HS-5 (cell line): ENCODE data around the gene BRD4.

Source experiments
- DNase-seq: peaks from one replicate; pipeline ENCODE4 v3.0.0-alpha.2; 2012; ENCODE audit warnings: low read depth

Gene BRD4

GRCh38 chr19:15289673-15290072 lies 42.7 kb downstream of the BRD4 start:
- DNase-seq: no peak

DNA sequence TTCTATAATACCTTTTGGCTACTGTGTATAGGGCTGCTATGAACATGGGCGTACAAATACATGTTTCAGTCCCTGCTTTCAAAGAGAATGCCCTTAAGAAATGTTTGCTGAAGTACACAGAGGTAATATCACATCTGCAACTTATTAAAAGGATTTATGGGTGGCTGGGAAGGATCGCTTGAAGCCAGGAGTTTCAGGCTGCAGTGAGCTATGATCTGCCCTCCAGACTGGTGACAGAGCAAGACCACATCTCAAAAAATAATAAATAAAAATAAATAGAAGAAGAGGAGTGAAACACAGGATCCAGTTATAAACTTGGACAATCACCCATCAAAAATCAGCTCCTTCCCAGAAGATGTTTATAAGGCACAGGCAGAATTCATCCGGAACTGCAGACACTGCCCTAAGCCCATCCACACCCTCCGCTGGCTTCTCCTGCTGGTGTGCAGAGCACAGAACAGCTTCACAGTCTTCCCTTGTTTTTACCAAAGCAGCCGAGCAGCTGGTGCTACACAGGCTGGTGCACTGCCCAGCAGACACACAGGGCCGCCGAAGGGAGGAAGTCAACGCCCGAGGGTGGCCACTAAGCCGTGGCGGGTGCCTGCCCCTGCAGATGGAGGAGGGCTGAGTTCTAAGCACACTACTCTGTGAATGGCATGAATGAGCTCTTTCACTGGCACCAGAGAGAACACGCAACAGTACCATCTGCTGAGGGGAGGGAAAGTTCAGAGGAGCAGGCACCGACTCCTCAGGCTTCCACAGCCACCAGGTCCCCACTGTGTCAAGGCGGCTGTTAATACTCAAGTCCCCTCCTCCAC lies 44.0 kb downstream of the BRD4 start:
- no peak for DNase-seq

- DNase-seq: no peak
These were observed 44.8 kb downstream of the BRD4 start for GRCh38 chr19:15287496-15287895.

DNA sequence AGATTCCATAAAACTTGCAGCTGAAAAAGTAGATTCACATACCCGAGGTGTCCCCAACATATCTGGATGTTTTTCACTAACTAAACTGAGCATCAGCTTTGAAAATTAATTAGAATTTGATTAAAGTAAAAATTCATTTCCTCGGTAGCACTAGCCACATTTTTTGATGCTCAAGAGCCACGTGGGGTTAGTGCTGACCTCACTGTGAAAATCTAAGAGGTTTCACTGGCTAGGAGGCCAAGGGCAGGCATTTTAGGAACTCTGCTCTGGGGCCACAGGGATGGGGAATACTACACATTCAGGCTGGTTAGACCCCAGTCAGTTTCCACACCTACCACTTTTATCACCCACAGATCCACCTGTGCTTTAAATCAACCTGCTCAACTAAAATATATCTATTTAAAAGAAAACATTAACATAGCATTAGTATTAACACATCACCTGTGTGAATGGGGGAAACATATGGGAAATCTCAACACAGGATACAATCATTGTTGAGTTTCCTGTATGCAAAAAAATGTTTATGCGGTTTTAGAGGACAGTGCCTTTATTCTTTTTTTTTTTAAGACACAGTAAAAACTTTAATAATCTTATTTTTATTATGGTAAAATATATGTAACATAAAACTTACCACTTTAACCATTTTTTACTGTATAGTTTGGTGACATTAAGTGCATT lies 45.5 kb downstream of the BRD4 start:
- no peak for DNase-seq

- DNase-seq: no peak
These were observed 46.3 kb downstream of the BRD4 start for GRCh38 chr19:15285896-15286591.

GRCh38 chr19:15284896-15285295 lies 47.4 kb downstream of the BRD4 start:
- DNase-seq: no peak

DNA sequence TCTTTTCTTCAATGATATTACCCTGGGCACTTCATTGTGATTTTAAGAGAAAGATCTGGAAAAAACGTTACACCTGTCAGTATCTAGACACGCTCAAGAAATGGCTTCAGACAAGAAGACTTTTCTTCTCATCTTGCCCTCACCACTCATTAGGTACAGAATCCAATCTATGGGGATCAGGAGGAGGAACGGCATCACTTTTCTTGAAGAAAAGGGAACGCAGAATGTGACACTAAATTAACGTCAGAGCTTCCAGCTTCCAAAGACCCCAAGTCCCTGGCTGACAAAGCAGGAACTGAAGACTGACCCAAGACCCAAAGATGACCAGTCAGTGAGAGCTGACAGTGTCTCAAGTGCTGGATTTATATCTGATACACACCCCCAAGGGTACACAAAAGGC lies 48.2 kb downstream of the BRD4 start:
- DNase-seq: no peak

GRCh38 chr19:15283141-15283883 lies 49.0 kb downstream of the BRD4 start:
- DNase-seq: no peak

- DNase-seq: no peak
These were observed 50.0 kb downstream of the BRD4 start for GRCh38 chr19:15282311-15282705.

- peak; percentile 64 for DNase-seq
These were observed 51.2 kb downstream of the BRD4 start for GRCh38 chr19:15280915-15281683.

DNA sequence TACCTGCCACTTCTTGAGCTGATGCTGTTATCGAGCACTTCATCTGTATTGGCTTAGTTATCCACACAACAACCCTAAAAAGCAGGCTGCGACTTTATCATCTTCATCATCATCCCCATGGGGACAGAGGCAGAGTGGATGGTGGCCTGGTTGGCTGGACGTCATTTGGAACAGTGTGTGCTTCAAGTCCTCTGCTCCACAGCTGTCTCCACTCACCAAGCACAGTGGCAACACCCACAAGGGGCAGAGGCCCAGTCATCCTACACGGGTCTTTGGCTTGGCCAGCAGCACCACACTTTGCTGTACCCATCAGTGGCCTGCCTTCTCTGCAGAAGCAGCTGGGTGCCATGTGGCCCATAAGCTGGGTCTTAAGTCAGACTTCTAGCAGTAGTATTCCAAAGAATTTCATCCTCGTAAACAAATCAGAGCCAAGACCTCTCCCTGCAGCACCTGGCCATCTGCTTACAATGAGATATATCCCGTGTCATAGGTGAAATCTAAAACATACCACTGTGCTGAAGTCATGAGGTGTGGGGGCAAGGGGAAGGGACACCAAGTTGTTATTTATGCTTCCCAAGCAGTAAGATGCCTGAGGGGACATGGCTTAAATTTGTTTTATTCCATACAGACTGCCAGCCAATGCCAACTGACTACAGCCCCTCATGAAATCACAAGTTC lies 52.2 kb downstream of the BRD4 start:
- DNase-seq: no peak

GRCh38 chr19:15279326-15279904 lies 52.9 kb downstream of the BRD4 start:
- DNase-seq: no peak

GRCh38 chr19:15276620-15277215 lies 55.6 kb downstream of the BRD4 start:
- DNase-seq: no peak

- no peak for DNase-seq
These were observed 57.9 kb downstream of the BRD4 start for GRCh38 chr19:15274477-15274876.

DNA sequence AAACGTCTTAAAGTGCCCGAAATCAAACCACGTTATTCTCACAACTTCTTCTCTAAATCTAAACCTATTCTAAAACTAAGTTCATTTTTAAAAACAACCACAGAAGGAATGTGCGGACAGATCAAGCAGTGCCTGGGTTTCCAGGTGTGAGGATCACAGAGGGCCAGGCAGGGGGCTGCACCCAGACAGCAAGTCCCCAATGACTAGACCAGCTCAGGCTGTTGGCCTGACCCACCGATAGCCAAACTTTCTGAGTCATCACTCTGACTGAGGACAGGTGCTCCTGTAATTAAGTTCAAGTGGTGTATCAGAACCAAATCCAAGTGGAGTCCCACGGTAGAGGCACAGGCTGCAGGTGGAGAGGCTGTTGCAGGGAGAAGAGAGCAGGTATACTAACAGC lies 62.5 kb downstream of the BRD4 start:
- no peak for DNase-seq

GRCh38 chr19:15268928-15269253 lies 63.4 kb downstream of the BRD4 start:
- no peak for DNase-seq

- no peak for DNase-seq
These were observed 64.0 kb downstream of the BRD4 start for GRCh38 chr19:15268192-15268927.

GRCh38 chr19:15266683-15267082 lies 65.7 kb downstream of the BRD4 start:
- no peak for DNase-seq

- DNase-seq: peak; percentile 93
These were observed 66.5 kb downstream of the BRD4 start for GRCh38 chr19:15265850-15266248.
